Caco-2 (cell line): ENCODE data around the gene SEMA4D. TPM values are rescaled to one million over a fixed set of nuclear protein-coding genes. Genes with fewer than 3 reads are reported as not detected.

Experiments used
- BruUV-seq: library from RNA; stranded (reverse); fragments of 400-500 nt; replicated peaks from 2 replicates; lab custom pipeline; 2021; lab: Mats Ljungman, UMichigan
- CTCF ChIA-PET: fragments of 300-600 bp; sonication (Branson Sonifier 250); formaldehyde crosslinking; loops from one replicate; lab custom pipeline; 2022; ENCODE audit warnings: antibody characterized with exemption; lab: Charles Lee
- POLR2A ChIA-PET: fragments of 300-600 bp; sonication (Branson Sonifier 250); formaldehyde crosslinking; loops from one replicate; lab custom pipeline; 2022; ENCODE audit warnings: antibody characterized with exemption; lab: Charles Lee
- DNase-seq, 2 experiments: peaks; one replicate each; pipeline versions ENCODE4 v3.0.0 to v3.0.0-alpha.2; 2020 to 2022
- H3K27me3 ChIP-seq: replicated peaks from 2 replicates; pipeline ENCODE4 v1.6.0; 2011; ENCODE audit warnings: low read length; ENCODE audit not compliant: control insufficient read depth, insufficient read depth
- H3K36me3 ChIP-seq: 2 replicates; pipeline ENCODE4 v1.5.1; 2011; ENCODE audit warnings: low read length; ENCODE audit not compliant: control insufficient read depth, insufficient read depth
- H3K4me1 ChIP-seq: fragments of 250-450 bp; sonication (Bioruptor Pico); 2 replicates; pipeline ENCODE4 v1.5.1; 2020; ENCODE audit warnings: mild to moderate bottlenecking
- H3K4me3 ChIP-seq: 2 replicates; pipeline ENCODE4 v1.5.1; 2011; ENCODE audit warnings: low read depth, mild to moderate bottlenecking, control low read depth, low read length
- H3K9me3 ChIP-seq: fragments of 250-450 bp; sonication (Bioruptor Pico); 2 replicates; pipeline ENCODE4 v1.5.1; 2020; ENCODE audit warnings: mild to moderate bottlenecking, moderate library complexity
- H3K27ac Mint-ChIP-seq: one replicate; pipeline ENCODE4 v1.8.0; 2022; ENCODE audit warnings: mixed read lengths; ENCODE audit not compliant: unreplicated experiment
- H3K27me3 Mint-ChIP-seq: one replicate; pipeline ENCODE4 v1.8.0; 2022; ENCODE audit warnings: mixed read lengths; ENCODE audit not compliant: insufficient read depth, unreplicated experiment
- H3K36me3 Mint-ChIP-seq: one replicate; pipeline ENCODE4 v1.8.0; 2022; ENCODE audit warnings: mild to moderate bottlenecking, mixed read lengths; ENCODE audit not compliant: insufficient read depth, unreplicated experiment
- H3K4me1 Mint-ChIP-seq: one replicate; pipeline ENCODE4 v1.8.0; 2022; ENCODE audit warnings: low read depth, mixed read lengths; ENCODE audit not compliant: unreplicated experiment
- H3K4me3 Mint-ChIP-seq: one replicate; pipeline ENCODE4 v1.8.0; 2022; ENCODE audit warnings: mild to moderate bottlenecking, moderate library complexity, mixed read lengths; ENCODE audit not compliant: unreplicated experiment
- H3K9me3 Mint-ChIP-seq: one replicate; pipeline ENCODE4 v1.8.0; 2022; ENCODE audit warnings: mixed read lengths; ENCODE audit not compliant: unreplicated experiment
- intact Hi-C: fragments of 100-400 bp; cut with micrococcal nuclease; formaldehyde crosslinking; loops from one replicate; pipeline ENCODE4 v1.10.0; 2022; ENCODE audit not compliant: unreplicated experiment
- microRNA-seq: library from miRNA; unstranded; fragments of <30 nt; microRNA quantifications from one replicate; pipeline ENCODE4 v1.2.0, GENCODE V29; 2022
- total RNA-seq: library from RNA; stranded (reverse); gene quantifications from 2 replicates; pipeline ENCODE4 v1.2.3, GENCODE V29; 2022
- TF ChIP-seq, protein P1 (sequence below), 2 experiments: fragments of 200-600 bp in 1 of 2; IDR thresholded peaks; 1 replicate in 1 of 2; 2 replicates in 1 of 2; pipeline versions ENCODE4 v1.5.1 to v1.8.0; 2011 to 2022; ENCODE audit warnings: antibody characterized with exemption in 1 of 2, control low read depth in 1 of 2, inconsistent platforms in 1 of 2, low read depth in 1 of 2, low read length in 1 of 2, mild to moderate bottlenecking in 1 of 2, moderate library complexity in 1 of 2; ENCODE audit not compliant: insufficient read depth in 1 of 2, severe bottlenecking in 1 of 2, unreplicated experiment in 1 of 2

Gene SEMA4D
- total RNA-seq, 1 experiment from 2014 or later: 17.1 TPM

- DNase-seq: no peak
These were observed 186.3 kb downstream of the SEMA4D start for GRCh38 chr9:89311346-89312221.

More at GRCh38 chr9:89311346-89312221, 186.3 kb downstream of the SEMA4D start:
- TF ChIP-seq, protein P1, sequence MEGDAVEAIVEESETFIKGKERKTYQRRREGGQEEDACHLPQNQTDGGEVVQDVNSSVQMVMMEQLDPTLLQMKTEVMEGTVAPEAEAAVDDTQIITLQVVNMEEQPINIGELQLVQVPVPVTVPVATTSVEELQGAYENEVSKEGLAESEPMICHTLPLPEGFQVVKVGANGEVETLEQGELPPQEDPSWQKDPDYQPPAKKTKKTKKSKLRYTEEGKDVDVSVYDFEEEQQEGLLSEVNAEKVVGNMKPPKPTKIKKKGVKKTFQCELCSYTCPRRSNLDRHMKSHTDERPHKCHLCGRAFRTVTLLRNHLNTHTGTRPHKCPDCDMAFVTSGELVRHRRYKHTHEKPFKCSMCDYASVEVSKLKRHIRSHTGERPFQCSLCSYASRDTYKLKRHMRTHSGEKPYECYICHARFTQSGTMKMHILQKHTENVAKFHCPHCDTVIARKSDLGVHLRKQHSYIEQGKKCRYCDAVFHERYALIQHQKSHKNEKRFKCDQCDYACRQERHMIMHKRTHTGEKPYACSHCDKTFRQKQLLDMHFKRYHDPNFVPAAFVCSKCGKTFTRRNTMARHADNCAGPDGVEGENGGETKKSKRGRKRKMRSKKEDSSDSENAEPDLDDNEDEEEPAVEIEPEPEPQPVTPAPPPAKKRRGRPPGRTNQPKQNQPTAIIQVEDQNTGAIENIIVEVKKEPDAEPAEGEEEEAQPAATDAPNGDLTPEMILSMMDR (IDR thresholded peaks at IDR 0.05; ENCODE audit: insufficient read depth in 1 of 2, low read depth in 1 of 2, low read length in 1 of 2, severe bottlenecking in 1 of 2, unreplicated experiment in 1 of 2): no peak
- Histone ChIP-seq H3K9me3 (no peaks in the 10 kb centered on the region), H3K4me3 (peak overlapping the region; percentile 58), H3K27me3 (no peaks in the 10 kb centered on the region), H3K36me3 (no peaks in the 10 kb centered on the region), H3K4me1 (no peaks in the 10 kb centered on the region)
- Mint-ChIP-seq H3K27me3 (no peaks in the 10 kb centered on the region), H3K27ac (peak overlapping the region; percentile 98), H3K4me1 (no peaks in the 10 kb centered on the region), H3K9me3 (no peaks in the 10 kb centered on the region), H3K36me3 (peaks cover 42% of the 10 kb centered on the region), H3K4me3 (peak overlapping the region; percentile 80)
- ChIA-PET POLR2A (interaction anchor here (0.6 kb wide), 1 partner anchor 18 kb away, joined by 4 read pairs; no protein-coding TSS in a partner anchor), CTCF (no interaction called here)
- TSS peak; percentile 44 for BruUV-seq
- intact Hi-C loops: loop anchor here (10.0 kb wide), 1 partner anchor 127 kb away; no protein-coding TSS in a partner anchor

Small RNA genes within 50 kb of the gene (microRNA-seq; reads per million reads assigned to microRNA genes)
- gene MIR3153: not detected

Other genes starting within 250 kb of the SEMA4D start
- gene CKS2, start 186.9 kb downstream of the SEMA4D start, total RNA-seq: 93.8 and 94.1 TPM in 2 replicates
- 21.0 and 23.2 TPM in 2 replicates for gene SECISBP2, start 179.6 kb downstream of the SEMA4D start, total RNA-seq
- 3.7 and 5.4 TPM in 2 replicates for gene GADD45G, start 106.9 kb upstream of the SEMA4D start, total RNA-seq